HG02759 (cell line): Measurements from ENCODE around the gene UGT1A4.
"Not testable (repeated sequence)": the region's sequence is repeated elsewhere in the genome, so short reads cannot be mapped to it uniquely, and the experiment has no call there.

Source experiments
- ATAC-seq: cut with Tn5 transposase; IDR thresholded peaks from one replicate; pipeline ENCODE4 v1.9.1; 2021; ENCODE audit warnings: mild to moderate bottlenecking, moderate library complexity; ENCODE audit not compliant: unreplicated experiment

The UGT1A4 gene

GRCh38 chr2:233746475-233747282, 28.1 kb downstream of the UGT1A4 start:
- no peak for ATAC-seq

GRCh38 chr2:233747283-233747544, 28.7 kb downstream of the UGT1A4 start:
- ATAC-seq, result no peak

GRCh38 chr2:233750689-233751088, 32.2 kb downstream of the UGT1A4 start:
- not testable (repeated sequence) for ATAC-seq

GRCh38 chr2:233751212-233752009, 32.9 kb downstream of the UGT1A4 start:
- not testable (repeated sequence) for ATAC-seq

- ATAC-seq, result no peak
Measured at GRCh38 chr2:233754872-233755611, 36.5 kb downstream of the UGT1A4 start.

- no peak for ATAC-seq
Measured at GRCh38 chr2:233756429-233757081, 38.0 kb downstream of the UGT1A4 start.

GRCh38 chr2:233758141-233758540, 39.6 kb downstream of the UGT1A4 start:
- ATAC-seq, result no peak

- ATAC-seq, result no peak
Measured at GRCh38 chr2:233758849-233759248, 40.3 kb downstream of the UGT1A4 start.

GRCh38 chr2:233760043-233760442, 41.5 kb downstream of the UGT1A4 start, which contains the start of gene UGT1A1:
UGT1A1 (plus strand) TSS chr2:233760270; CDS start chr2:233760288, 18 bp downstream.
- ATAC-seq, result no peak

- no peak for ATAC-seq
Measured at GRCh38 chr2:233761040-233761769, 42.7 kb downstream of the UGT1A4 start.

- ATAC-seq, result no peak
Measured at GRCh38 chr2:233764264-233764663, 45.7 kb downstream of the UGT1A4 start.

- no peak for ATAC-seq
Measured at GRCh38 chr2:233764761-233765160, 46.2 kb downstream of the UGT1A4 start.

GRCh38 chr2:233766416-233766815, 47.9 kb downstream of the UGT1A4 start:
- no peak for ATAC-seq

GRCh38 chr2:233768076-233768475, 49.5 kb downstream of the UGT1A4 start:
- no peak for ATAC-seq

- ATAC-seq, result no peak
Measured at GRCh38 chr2:233769260-233769659, 50.7 kb downstream of the UGT1A4 start.

GRCh38 chr2:233772153-233772552, 53.6 kb downstream of the UGT1A4 start:
- no peak for ATAC-seq

GRCh38 chr2:233772583-233772982, 54.0 kb downstream of the UGT1A4 start:
- no peak for ATAC-seq

- no peak for ATAC-seq
Measured at GRCh38 chr2:233773854-233774253, 55.3 kb downstream of the UGT1A4 start.

GRCh38 chr2:233775414-233775813, 56.9 kb downstream of the UGT1A4 start:
- ATAC-seq, result no peak

GRCh38 chr2:233778030-233778429, 59.5 kb downstream of the UGT1A4 start, which contains the start of gene MROH2A:
MROH2A (plus strand) TSS chr2:233778330; CDS start chr2:233779359, 1,029 bp downstream.
- ATAC-seq, result no peak
